Inflammatory macrophage treated with lipopolysaccharide for 1 hour (primary cell): ENCODE results near the gene USP40.

Experiments
- DNase-seq, 2 donors: peaks; one replicate each; pipeline ENCODE4 v3.0.0-alpha.2; 2020 to 2022

USP40 gene

GRCh38 chr2:233495503-233496496 is 70.8 kb downstream of the USP40 start:
- no peak for DNase-seq

- no peak for DNase-seq
Measured at GRCh38 chr2:233492751-233493150, 73.8 kb downstream of the USP40 start.

GRCh38 chr2:233492078-233492477 is 74.5 kb downstream of the USP40 start:
- DNase-seq: no peak

- DNase-seq: no peak
Measured at GRCh38 chr2:233491326-233491725, 75.3 kb downstream of the USP40 start.

GRCh38 chr2:233490831-233491230 is 75.8 kb downstream of the USP40 start:
- no peak for DNase-seq

GRCh38 chr2:233489666-233490065 is 76.9 kb downstream of the USP40 start:
- no peak for DNase-seq

GRCh38 chr2:233489143-233489542 is 77.4 kb downstream of the USP40 start:
- no peak for DNase-seq

- no peak for DNase-seq
Measured at GRCh38 chr2:233487748-233488345, 78.7 kb downstream of the USP40 start.

- peak; percentile 8 to 20 for DNase-seq
Measured at GRCh38 chr2:233486778-233487552, 79.6 kb downstream of the USP40 start.

- DNase-seq: no peak
Measured at GRCh38 chr2:233486357-233486756, 80.2 kb downstream of the USP40 start.

GRCh38 chr2:233485726-233486125 is 80.9 kb downstream of the USP40 start:
- no peak for DNase-seq

GRCh38 chr2:233482616-233483015 is 84.0 kb downstream of the USP40 start:
- DNase-seq: no peak

- DNase-seq: no peak
Measured at GRCh38 chr2:233481368-233482142, 85.0 kb downstream of the USP40 start.

- no peak for DNase-seq
Measured at GRCh38 chr2:233480490-233481202, 85.9 kb downstream of the USP40 start.

- no peak for DNase-seq
Measured at GRCh38 chr2:233479616-233480489, 86.7 kb downstream of the USP40 start.

- no peak for DNase-seq
Measured at GRCh38 chr2:233477548-233478433, 88.8 kb downstream of the USP40 start.

GRCh38 chr2:233476651-233477547 is 89.7 kb downstream of the USP40 start:
- no peak for DNase-seq

- no peak for DNase-seq
Measured at GRCh38 chr2:233476063-233476410, 90.5 kb downstream of the USP40 start.
